HEK293T (cell line): Measurements from ENCODE around the gene FNDC3B.

Experiments
- BHLHE40 ChIP-seq: fragments of 450-650 bp; IDR thresholded peaks from 2 replicates; pipeline ENCODE4 v1.6.1; 2016; ENCODE audit warnings: mild to moderate bottlenecking, moderate library complexity, borderline replicate concordance
- FOXA1 ChIP-seq: fragments of 450-650 bp; IDR thresholded peaks from 2 replicates; pipeline ENCODE4 v1.6.1; 2016; ENCODE audit warnings: mild to moderate bottlenecking
- FOXK2 ChIP-seq: fragments of 450-650 bp; IDR thresholded peaks from 2 replicates; pipeline ENCODE4 v1.6.1; 2016; ENCODE audit warnings: mild to moderate bottlenecking
- L3MBTL2 ChIP-seq: fragments of 450-650 bp; conservative IDR thresholded peaks from 2 replicates; pipeline ENCODE4 v1.6.1; 2016; ENCODE audit warnings: mild to moderate bottlenecking
- LEF1 ChIP-seq: fragments of 450-650 bp; IDR thresholded peaks from 2 replicates; pipeline ENCODE4 v1.6.1; 2017; ENCODE audit warnings: mild to moderate bottlenecking, borderline replicate concordance
- SP1 ChIP-seq: fragments of 450-650 bp; IDR thresholded peaks from 2 replicates; pipeline ENCODE4 v1.6.1; 2017
- SUZ12 ChIP-seq: fragments of 450-650 bp; IDR thresholded peaks from 2 replicates; pipeline ENCODE4 v1.6.1; 2016; ENCODE audit warnings: mild to moderate bottlenecking

GRCh38 chr3:172296975-172297332 lies 257.6 kb downstream of the FNDC3B start:
- no peak for TF ChIP-seq L3MBTL2
- no peak for TF ChIP-seq LEF1
- TF ChIP-seq SUZ12: no peak
- no peak for TF ChIP-seq FOXA1
- no peak for TF ChIP-seq SP1
- TF ChIP-seq BHLHE40: no peak
- no peak for TF ChIP-seq FOXK2
